ENCODE data around the gene PRKCH. TPM values are rescaled to one million over a fixed set of nuclear protein-coding genes. Genes with fewer than 3 reads are reported as not detected.

The PRKCH gene
- total and polyA plus RNA-seq, 2 donors from 2014 or later = 8.3 to 47.0 TPM

DNA sequence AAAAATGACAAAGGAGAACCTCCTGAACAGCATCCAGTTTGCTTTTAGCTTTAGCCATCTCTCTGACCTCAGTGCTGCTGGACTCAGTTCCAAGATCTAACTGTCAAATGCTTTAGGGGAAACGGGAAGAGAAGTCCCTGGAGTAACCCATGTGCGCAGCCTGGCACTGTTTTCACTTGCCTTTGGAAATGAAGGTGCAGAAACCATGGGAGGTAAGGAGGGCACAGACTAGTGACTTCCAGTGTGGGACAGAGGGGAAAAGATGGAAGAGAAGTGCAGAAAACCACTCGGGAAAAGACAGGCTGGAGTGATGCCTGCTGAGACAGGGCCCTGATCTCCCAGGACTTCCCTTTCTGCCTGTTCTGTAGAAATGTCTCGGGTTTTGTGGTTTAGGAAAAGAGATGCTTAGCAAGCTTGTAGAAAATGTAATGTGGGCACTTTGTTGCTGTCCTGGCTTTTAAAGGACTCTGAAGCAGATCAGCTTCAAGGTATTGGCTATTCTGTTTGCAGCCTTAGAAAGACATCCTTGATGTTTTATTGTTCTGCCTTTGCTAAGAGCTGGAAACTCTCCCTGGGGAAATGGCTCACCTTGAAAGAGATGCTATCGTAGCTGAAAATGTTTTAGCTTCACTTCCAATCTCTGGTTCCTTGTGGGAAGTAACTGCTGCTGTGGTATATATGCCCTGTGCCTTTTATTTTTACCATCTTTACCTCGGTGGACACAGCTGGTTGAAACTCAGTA lies 249.3 kb downstream of the PRKCH start:
- Histone ChIP-seq H3K4me1 (ENCODE audit: control insufficient read depth in 2 of 3, insufficient read depth in 2 of 3, low read depth in 1 of 3, low read length in 3 of 3) (peaks cover 3 to 47% (median 24%) of the 10 kb centered on the region in 3 donors), H3K9me3 (ENCODE audit: control insufficient read depth in 2 of 3, insufficient read depth in 1 of 3, low read length in 3 of 3) (no peaks in the 10 kb centered on the region), H3K27me3 (ENCODE audit: control insufficient read depth, insufficient read depth, low read length) (no peaks in the 10 kb centered on the region), H3K4me3 (ENCODE audit: low read length in 3 of 3) (no peak overlapping the region), H3K36me3 (ENCODE audit: control insufficient read depth in 2 of 3, insufficient read depth in 3 of 3, low read length in 3 of 3) (no peaks in the 10 kb centered on the region), H3K9ac (ENCODE audit: low read length in 3 of 3) (no peak overlapping the region), H3K27ac (ENCODE audit: low read depth in 2 of 2, low read length in 2 of 2) (peak overlapping the region in 1 of 2 donors; percentile 89)
- TF ChIP-seq, protein P1, sequence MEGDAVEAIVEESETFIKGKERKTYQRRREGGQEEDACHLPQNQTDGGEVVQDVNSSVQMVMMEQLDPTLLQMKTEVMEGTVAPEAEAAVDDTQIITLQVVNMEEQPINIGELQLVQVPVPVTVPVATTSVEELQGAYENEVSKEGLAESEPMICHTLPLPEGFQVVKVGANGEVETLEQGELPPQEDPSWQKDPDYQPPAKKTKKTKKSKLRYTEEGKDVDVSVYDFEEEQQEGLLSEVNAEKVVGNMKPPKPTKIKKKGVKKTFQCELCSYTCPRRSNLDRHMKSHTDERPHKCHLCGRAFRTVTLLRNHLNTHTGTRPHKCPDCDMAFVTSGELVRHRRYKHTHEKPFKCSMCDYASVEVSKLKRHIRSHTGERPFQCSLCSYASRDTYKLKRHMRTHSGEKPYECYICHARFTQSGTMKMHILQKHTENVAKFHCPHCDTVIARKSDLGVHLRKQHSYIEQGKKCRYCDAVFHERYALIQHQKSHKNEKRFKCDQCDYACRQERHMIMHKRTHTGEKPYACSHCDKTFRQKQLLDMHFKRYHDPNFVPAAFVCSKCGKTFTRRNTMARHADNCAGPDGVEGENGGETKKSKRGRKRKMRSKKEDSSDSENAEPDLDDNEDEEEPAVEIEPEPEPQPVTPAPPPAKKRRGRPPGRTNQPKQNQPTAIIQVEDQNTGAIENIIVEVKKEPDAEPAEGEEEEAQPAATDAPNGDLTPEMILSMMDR (IDR thresholded peaks at IDR 0.05; ENCODE audit: borderline replicate concordance, extremely low read depth, insufficient read depth) = no peak
- FAIRE-seq (no peak), DNase-seq (no peak)
- intact Hi-C loops (cut with DNase I) = no loop called here

DNA sequence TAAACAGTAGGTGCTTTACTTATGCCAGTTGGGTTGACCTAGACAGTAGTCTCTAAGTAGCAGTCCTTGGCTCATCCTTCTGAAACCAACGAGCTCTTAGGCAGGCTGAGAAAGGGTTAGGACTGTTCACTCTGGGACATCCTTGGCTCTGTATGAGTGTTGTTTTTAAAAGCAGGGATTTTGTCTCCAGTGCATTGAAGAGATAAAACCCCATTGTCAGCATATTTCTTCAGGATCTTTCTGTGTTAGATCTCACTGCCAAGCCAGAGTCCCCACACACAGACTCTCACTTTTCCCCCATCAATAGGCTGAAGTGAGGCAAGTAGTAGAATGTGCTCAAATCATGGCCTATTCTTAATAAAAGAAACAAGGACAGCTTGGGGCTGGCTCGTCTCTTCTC lies 250.5 kb downstream of the PRKCH start:
- TF ChIP-seq, protein P1 (IDR thresholded peaks at IDR 0.05; ENCODE audit: borderline replicate concordance, extremely low read depth, insufficient read depth) = no peak
- Histone ChIP-seq H3K27me3 (ENCODE audit: control insufficient read depth, insufficient read depth, low read length) (no peaks in the 10 kb centered on the region), H3K36me3 (ENCODE audit: control insufficient read depth in 2 of 3, insufficient read depth in 3 of 3, low read length in 3 of 3) (no peaks in the 10 kb centered on the region), H3K27ac (ENCODE audit: low read depth in 2 of 2, low read length in 2 of 2) (no peak overlapping the region), H3K4me3 (ENCODE audit: low read length in 3 of 3) (no peak overlapping the region), H3K9me3 (ENCODE audit: control insufficient read depth in 2 of 3, insufficient read depth in 1 of 3, low read length in 3 of 3) (no peaks in the 10 kb centered on the region), H3K9ac (ENCODE audit: low read length in 3 of 3) (no peak overlapping the region), H3K4me1 (ENCODE audit: control insufficient read depth in 2 of 3, insufficient read depth in 2 of 3, low read depth in 1 of 3, low read length in 3 of 3) (peaks cover 3 to 38% (median 18%) of the 10 kb centered on the region in 3 donors)
- DNase-seq (no peak), FAIRE-seq (no peak)
- intact Hi-C loops (cut with DNase I) = no loop called here

DNA sequence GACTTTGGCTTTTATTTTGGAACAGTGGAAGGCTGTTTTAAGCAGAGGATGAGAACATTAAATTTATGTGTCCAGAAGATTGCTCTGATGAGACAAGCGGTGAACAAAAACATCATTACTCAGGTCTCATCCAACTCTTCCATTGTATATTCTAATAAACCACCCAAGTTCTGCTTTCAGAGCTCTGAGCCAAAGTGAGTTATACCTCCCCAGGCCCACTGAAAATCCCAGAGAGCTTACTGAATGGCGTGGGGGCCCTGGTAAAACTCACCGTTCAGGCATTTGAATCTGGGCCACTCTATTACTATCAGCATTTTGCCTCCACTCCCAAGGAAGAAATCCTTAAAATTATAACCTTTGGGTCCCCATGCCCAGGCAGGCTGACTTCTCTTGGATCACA lies 251.9 kb downstream of the PRKCH start:
- H3K4me1 ChIP-seq (ENCODE audit: control insufficient read depth in 2 of 3, insufficient read depth in 2 of 3, low read depth in 1 of 3, low read length in 3 of 3) = peaks cover 0 to 24% (median 11%) of the 10 kb centered on the region in 3 donors
- H3K27ac ChIP-seq (ENCODE audit: low read depth in 2 of 2, low read length in 2 of 2) = peak overlapping the region in 1 of 2 donors; percentile 6
- H3K27me3 ChIP-seq (ENCODE audit: control insufficient read depth, insufficient read depth, low read length) = no peaks in the 10 kb centered on the region
- DNase-seq = no peak
- H3K9ac ChIP-seq (ENCODE audit: low read length in 3 of 3) = peak overlapping the region in 1 of 3 donors; percentile 27
- H3K9me3 ChIP-seq (ENCODE audit: control insufficient read depth in 2 of 3, insufficient read depth in 1 of 3, low read length in 3 of 3) = no peaks in the 10 kb centered on the region
- H3K4me3 ChIP-seq (ENCODE audit: low read length in 3 of 3) = no peak overlapping the region
- FAIRE-seq = no peak
- no peaks in the 10 kb centered on the region for H3K36me3 ChIP-seq (ENCODE audit: control insufficient read depth in 2 of 3, insufficient read depth in 3 of 3, low read length in 3 of 3)
- TF ChIP-seq, protein P1 (IDR thresholded peaks at IDR 0.05; ENCODE audit: borderline replicate concordance, extremely low read depth, insufficient read depth) = no peak
- intact Hi-C loops (cut with DNase I) = no loop called here

Measured in kidney (tissue), 14 donors.